ENCODE results near the gene RPA3.

The RPA3 gene

GRCh38 chr7:7650682-7651206 is 67.7 kb downstream of the RPA3 start:
- no peak for DNase-seq

GRCh38 chr7:7647495-7648036 is 70.8 kb downstream of the RPA3 start:
- no peak for DNase-seq

GRCh38 chr7:7642081-7642480 is 76.3 kb downstream of the RPA3 start:
- no peak for DNase-seq

- no peak for DNase-seq
Observed at GRCh38 chr7:7641129-7641663, 77.2 kb downstream of the RPA3 start.

- peak; percentile 97 for DNase-seq
Observed at GRCh38 chr7:7640221-7641128, 77.9 kb downstream of the RPA3 start, which contains the start of gene UMAD1. UMAD1 (plus strand) TSS chr7:7640752; CDS start chr7:7673372, 32,620 bp downstream.

- peak; percentile 41 for DNase-seq
Observed at GRCh38 chr7:7639847-7640220, 78.6 kb downstream of the RPA3 start.

DNA sequence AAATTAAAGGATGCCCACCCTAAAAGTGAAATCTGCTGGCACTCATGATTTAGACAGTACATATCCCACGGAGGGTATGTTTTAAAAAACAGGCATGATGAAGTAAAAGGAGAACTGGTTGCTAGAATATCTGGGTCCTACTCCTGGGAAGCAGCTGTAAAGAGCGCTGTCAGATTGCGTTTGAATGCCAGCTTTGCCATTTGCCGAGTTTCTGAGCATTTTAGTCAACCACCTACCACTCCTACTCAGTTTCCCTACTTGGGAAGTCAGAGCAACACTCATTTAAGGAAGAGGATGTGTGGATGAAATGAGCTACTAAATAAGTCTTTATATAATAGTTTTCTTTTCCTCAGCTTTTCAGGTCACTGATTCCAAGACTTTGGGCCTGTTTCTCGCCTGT is 79.0 kb downstream of the RPA3 start:
- no peak for DNase-seq

GRCh38 chr7:7630626-7631329 is 87.6 kb downstream of the RPA3 start:
- DNase-seq, result no peak

GRCh38 chr7:7628476-7628875 is 89.9 kb downstream of the RPA3 start:
- DNase-seq, result no peak

DNA sequence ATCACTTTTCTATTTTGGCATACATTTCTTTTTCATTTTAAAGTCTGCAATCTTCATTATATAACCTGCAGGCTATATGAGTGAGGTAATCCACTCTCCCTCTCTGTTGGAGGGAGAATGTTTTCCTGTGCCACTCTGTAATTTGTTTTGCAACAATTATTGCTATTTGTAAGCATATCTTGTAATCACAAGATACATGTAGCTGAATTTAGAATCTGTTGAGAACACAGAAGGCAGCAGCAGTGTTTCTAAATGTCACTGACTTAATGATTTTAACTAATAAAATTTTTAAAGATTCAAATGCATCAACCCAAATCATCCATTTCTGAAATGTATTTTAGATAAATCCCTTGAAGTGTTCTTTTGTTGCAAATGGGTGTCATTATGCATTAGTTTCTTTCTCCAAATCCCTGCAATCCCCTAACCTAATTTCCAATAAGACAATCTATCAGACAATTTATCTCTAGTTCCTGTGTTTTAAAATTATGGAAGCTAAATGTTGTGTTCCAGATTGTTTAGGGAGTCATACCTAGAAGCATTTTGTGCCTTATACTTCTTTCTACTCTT is 97.7 kb downstream of the RPA3 start:
- no peak for DNase-seq

GRCh38 chr7:7620236-7620635 is 98.2 kb downstream of the RPA3 start:
- no peak for DNase-seq

GRCh38 chr7:7618410-7618809 is 100.0 kb downstream of the RPA3 start:
- no peak for DNase-seq

DNA sequence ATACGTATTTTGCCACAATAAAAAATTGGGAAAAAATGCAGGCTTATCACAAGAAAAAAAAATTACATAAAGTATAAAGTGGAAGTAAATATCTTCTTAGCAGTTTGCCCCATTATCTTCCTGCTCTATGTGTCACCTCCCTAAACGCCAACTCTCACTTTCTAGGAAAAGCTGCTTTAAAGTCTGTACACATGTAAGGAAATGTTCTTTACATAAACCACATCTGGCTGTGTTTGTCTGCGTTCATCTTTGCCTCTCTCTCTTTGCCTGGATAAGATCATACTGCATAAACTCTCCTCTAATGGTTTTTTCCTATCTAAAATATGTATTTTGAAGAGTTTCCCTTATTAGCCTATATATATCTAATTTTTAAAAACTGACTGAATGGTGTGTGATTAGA is 100.9 kb downstream of the RPA3 start:
- DNase-seq, result no peak

- DNase-seq, result no peak
Observed at GRCh38 chr7:7614018-7614741, 104.2 kb downstream of the RPA3 start.

- DNase-seq, result no peak
Observed at GRCh38 chr7:7613210-7613609, 105.2 kb downstream of the RPA3 start.

GRCh38 chr7:7612519-7612918 is 105.9 kb downstream of the RPA3 start:
- DNase-seq, result no peak

DNA sequence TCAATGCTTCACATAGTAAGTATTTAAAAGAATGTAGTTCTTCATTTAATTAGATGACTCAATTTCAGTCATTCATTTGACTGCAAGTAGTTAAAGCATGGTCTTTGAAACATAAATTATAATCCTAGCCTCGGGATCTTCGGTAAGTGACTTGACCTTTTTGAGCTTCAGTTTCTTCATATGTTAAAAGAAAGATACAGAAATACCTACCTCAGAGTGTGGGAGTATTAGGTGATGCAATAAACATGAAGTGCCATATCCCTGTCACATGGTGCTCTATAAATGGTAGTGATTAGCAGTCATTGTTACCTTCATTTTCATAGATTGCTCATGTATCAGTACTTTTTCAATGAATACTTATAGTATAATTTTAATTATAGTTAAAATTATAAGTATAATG is 109.1 kb downstream of the RPA3 start:
- no peak for DNase-seq

DNA sequence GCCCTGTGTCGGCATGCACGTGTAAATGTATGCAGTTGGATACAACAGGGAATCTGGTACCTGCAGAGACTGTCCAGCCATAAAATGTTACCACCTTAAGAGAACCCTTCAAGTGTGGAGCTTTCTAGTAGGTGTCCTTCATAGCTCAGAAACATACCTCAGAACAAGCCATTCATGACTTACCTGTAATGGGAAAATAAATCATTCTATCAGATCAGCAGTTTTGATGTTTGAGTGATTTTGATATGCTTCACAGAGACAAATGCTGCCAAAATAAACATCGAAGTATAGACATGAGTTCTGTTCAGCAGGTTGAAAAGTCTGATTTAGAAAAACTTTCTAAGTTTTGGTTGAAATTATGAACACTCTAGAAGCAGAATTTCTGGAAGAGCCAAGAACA is 111.4 kb downstream of the RPA3 start:
- no peak for DNase-seq

DNA sequence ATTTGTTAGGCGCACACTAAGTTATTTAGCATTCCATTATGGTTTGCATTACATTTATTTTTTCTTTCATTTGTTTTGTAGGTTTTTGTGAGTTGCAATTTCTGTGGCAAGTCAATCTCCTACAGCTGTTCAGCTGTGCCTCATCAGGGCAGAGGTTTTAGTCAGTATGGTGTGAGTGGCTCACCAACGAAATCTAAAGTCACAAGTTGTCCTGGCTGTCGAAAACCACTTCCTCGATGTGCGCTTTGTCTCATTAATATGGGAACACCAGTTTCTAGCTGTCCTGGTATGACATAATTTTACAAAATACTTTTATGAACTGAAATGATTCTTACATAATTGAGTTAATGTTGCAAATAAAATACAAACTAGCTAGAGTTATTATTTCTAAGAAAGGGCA is 122.2 kb downstream of the RPA3 start:
- DNase-seq, result no peak

- DNase-seq, result peak; percentile 7
Observed at GRCh38 chr7:7595451-7595850, 123.0 kb downstream of the RPA3 start.

Measured in NCI-H2171 (cell line).